Peyer's patch (tissue), 4 donors: ENCODE measurements around the gene HSD17B12. TPM values are rescaled to one million over a fixed set of nuclear protein-coding genes. Genes with fewer than 3 reads are reported as not detected.

ENCODE experiments used
- DNase-seq, 3 donors: peaks; one replicate each; pipeline ENCODE4 v3.0.0-alpha.2; 2017 to 2019
- H3K27ac ChIP-seq, 4 donors: fragments of 200-600 bp; sonication (generic); one replicate each; pipeline ENCODE4 v1.5.1; 2016 to 2019
- H3K27me3 ChIP-seq, 2 donors: fragments of 200-600 bp; sonication (generic); one replicate each; pipeline ENCODE4 v1.5.1; 2019
- H3K36me3 ChIP-seq, 3 donors: fragments of 200-600 bp; sonication (generic); one replicate each; pipeline ENCODE4 v1.5.1; 2016 to 2019
- H3K4me1 ChIP-seq, 4 donors: fragments of 200-600 bp; sonication (generic); one replicate each; pipeline ENCODE4 v1.5.1; 2016 to 2019
- H3K4me3 ChIP-seq, 4 donors: fragments of 200-600 bp; sonication (generic); 1 replicate in 3 of 4; 2 replicates in 1 of 4; pipeline ENCODE4 v1.5.1; 2016 to 2019; ENCODE audit warnings: mild to moderate bottlenecking in 1 of 4
- H3K9me3 ChIP-seq, 4 donors: fragments of 200-600 bp; sonication (generic); one replicate each; pipeline ENCODE4 v1.5.1; 2016 to 2019; ENCODE audit warnings: mild to moderate bottlenecking in 1 of 4
- CTCF ChIP-seq, 6 experiments: fragments of 450-650 bp in 4 of 6; fragments of 200-600 bp in 2 of 6; sonication (generic) in 1 of 6; IDR thresholded peaks; one replicate each; pipeline ENCODE4 v1.5.1; 2017 to 2019; ENCODE audit warnings: antibody characterized with exemption in 6 of 6, mild to moderate bottlenecking in 3 of 6, moderate library complexity in 1 of 6
- POLR2A ChIP-seq, 2 donors: fragments of 450-650 bp; IDR thresholded peaks; one replicate each; pipeline ENCODE4 v1.5.1; 2017; ENCODE audit warnings: antibody characterized with exemption in 2 of 2, mild to moderate bottlenecking in 2 of 2, moderate library complexity in 2 of 2
- total RNA-seq, 4 donors: library from RNA; depleted of rRNA; stranded (reverse); fragments of >200 nt; gene quantifications; one replicate each; pipeline ENCODE4 v1.1.0, GENCODE V29; 2016

The HSD17B12 gene
- total RNA-seq, 4 donors from 2014 or later, result 12.4 to 69.0 (median 59.4) TPM

GRCh38 chr11:43689167-43689566, 8.6 kb downstream of the HSD17B12 start:
- no peak overlapping the region for H3K27ac ChIP-seq
- H3K27me3 ChIP-seq, result no peaks in the 10 kb centered on the region
- TF ChIP-seq POLR2A (IDR thresholded peaks at IDR 0.05) (no peak), CTCF (IDR thresholded peaks at IDR 0.05) (no peak)
- no peaks in the 10 kb centered on the region for H3K9me3 ChIP-seq
- H3K4me3 ChIP-seq, result no peak overlapping the region
- H3K4me1 ChIP-seq, result peaks cover 0 to 7% (median 0%) of the 10 kb centered on the region in 4 donors
- H3K36me3 ChIP-seq, result no peaks in the 10 kb centered on the region
- no peak for DNase-seq

GRCh38 chr11:43690929-43691725, 10.6 kb downstream of the HSD17B12 start:
- Histone ChIP-seq H3K9me3 (no peaks in the 10 kb centered on the region), H3K36me3 (no peaks in the 10 kb centered on the region), H3K4me3 (no peak overlapping the region), H3K27ac (no peak overlapping the region), H3K4me1 (peaks cover 0 to 7% (median 0%) of the 10 kb centered on the region in 4 donors), H3K27me3 (no peaks in the 10 kb centered on the region)
- TF ChIP-seq CTCF (IDR thresholded peaks at IDR 0.05), result no peak
- no peak for TF ChIP-seq POLR2A (IDR thresholded peaks at IDR 0.05)
- no peak for DNase-seq

GRCh38 chr11:43691806-43692205, 11.3 kb downstream of the HSD17B12 start:
- Histone ChIP-seq H3K9me3 (no peaks in the 10 kb centered on the region), H3K27ac (no peak overlapping the region), H3K4me1 (peaks cover 0 to 7% (median 0%) of the 10 kb centered on the region in 4 donors), H3K27me3 (no peaks in the 10 kb centered on the region), H3K4me3 (no peak overlapping the region), H3K36me3 (no peaks in the 10 kb centered on the region)
- no peak for DNase-seq
- no peak for TF ChIP-seq POLR2A (IDR thresholded peaks at IDR 0.05)
- TF ChIP-seq CTCF (IDR thresholded peaks at IDR 0.05), result no peak

GRCh38 chr11:43693069-43693468, 12.5 kb downstream of the HSD17B12 start:
- TF ChIP-seq CTCF (IDR thresholded peaks at IDR 0.05) (no peak), POLR2A (IDR thresholded peaks at IDR 0.05) (no peak)
- Histone ChIP-seq H3K27me3 (no peaks in the 10 kb centered on the region), H3K36me3 (no peaks in the 10 kb centered on the region), H3K4me3 (no peak overlapping the region), H3K9me3 (no peaks in the 10 kb centered on the region), H3K4me1 (no peaks in the 10 kb centered on the region), H3K27ac (no peak overlapping the region)
- DNase-seq, result no peak

- no peak for DNase-seq
- Histone ChIP-seq H3K27me3 (no peaks in the 10 kb centered on the region), H3K9me3 (no peaks in the 10 kb centered on the region), H3K4me1 (no peaks in the 10 kb centered on the region), H3K4me3 (no peak overlapping the region), H3K36me3 (no peaks in the 10 kb centered on the region), H3K27ac (no peak overlapping the region)
- TF ChIP-seq CTCF (IDR thresholded peaks at IDR 0.05) (no peak), POLR2A (IDR thresholded peaks at IDR 0.05) (no peak)
These were observed 13.2 kb downstream of the HSD17B12 start for GRCh38 chr11:43693731-43694130.
